OCI-LY7 (cell line): ENCODE data around the gene KREMEN2. TPM values are rescaled to one million over a fixed set of nuclear protein-coding genes. Genes with fewer than 3 reads are reported as not detected.

Experiments used
- BruUV-seq: library from RNA; stranded (reverse); fragments of 400-500 nt; replicated peaks from 2 replicates; lab custom pipeline; 2021; lab: Mats Ljungman, UMichigan
- CTCF ChIA-PET: fragments of 300-600 bp; sonication (Branson Sonifier 250); formaldehyde crosslinking; loops from one replicate; lab custom pipeline; 2022; ENCODE audit warnings: antibody characterized with exemption; ENCODE audit not compliant: unreplicated experiment; lab: Charles Lee
- POLR2A ChIA-PET: fragments of 300-600 bp; sonication (Branson Sonifier 250); formaldehyde crosslinking; loops from one replicate; lab custom pipeline; 2022; ENCODE audit warnings: antibody characterized with exemption; lab: Charles Lee
- DNase-seq: peaks from one replicate; pipeline ENCODE4 v3.0.0-alpha.2; 2015; ENCODE audit warnings: low spot score
- H2AFZ ChIP-seq: fragments of 200-600 bp; sonication (generic), shearing (Covaris generic); 2 replicates; pipeline ENCODE4 v1.6.1; 2014; ENCODE audit warnings: mild to moderate bottlenecking, antibody characterized with exemption, low read length, moderate library complexity
- H3K27ac ChIP-seq: fragments of 200-600 bp; sonication (generic); 2 replicates; pipeline ENCODE4 v1.5.1; 2014; ENCODE audit warnings: mixed run types, low read depth, mild to moderate bottlenecking, moderate library complexity, low read length, inconsistent platforms; ENCODE audit not compliant: poor library complexity, severe bottlenecking
- H3K36me3 ChIP-seq: fragments of 200-600 bp; sonication (generic); 2 replicates; pipeline ENCODE4 v1.6.1; 2014; ENCODE audit warnings: mild to moderate bottlenecking, antibody characterized with exemption, low read length, moderate library complexity, mixed read lengths; ENCODE audit not compliant: insufficient read depth
- H3K4me1 ChIP-seq: fragments of 200-600 bp; sonication (generic); 2 replicates; pipeline ENCODE4 v1.5.1; 2014; ENCODE audit warnings: mild to moderate bottlenecking, low read length; ENCODE audit not compliant: insufficient read depth, poor library complexity, severe bottlenecking
- H3K4me2 ChIP-seq: fragments of 200-600 bp; sonication (generic); 2 replicates; pipeline ENCODE4 v1.6.1; 2014; ENCODE audit warnings: mild to moderate bottlenecking, low read length
- H3K4me3 ChIP-seq: fragments of 200-600 bp; sonication (generic); 2 replicates; pipeline ENCODE4 v1.5.1; 2014; ENCODE audit warnings: mild to moderate bottlenecking, low read depth, low read length; ENCODE audit not compliant: poor library complexity, severe bottlenecking
- H3K79me2 ChIP-seq: fragments of 200-600 bp; sonication (generic); 2 replicates; pipeline ENCODE4 v1.6.1; 2016; ENCODE audit warnings: low read depth, mild to moderate bottlenecking, low read length, moderate library complexity, mixed read lengths; ENCODE audit not compliant: insufficient read depth
- H3K9me2 ChIP-seq: fragments of 200-600 bp; sonication (generic); 2 replicates; pipeline ENCODE4 v1.6.1; 2016; ENCODE audit warnings: mild to moderate bottlenecking, low read length, mixed read lengths; ENCODE audit not compliant: insufficient read depth
- H3K9me3 ChIP-seq: fragments of 200-600 bp; sonication (generic); 2 replicates; pipeline ENCODE4 v1.6.1; 2014; ENCODE audit warnings: mild to moderate bottlenecking, mixed run types, low read length, mixed read lengths
- H4K20me1 ChIP-seq: fragments of 200-600 bp; sonication (generic); 2 replicates; pipeline ENCODE4 v1.6.1; 2014; ENCODE audit warnings: mild to moderate bottlenecking, antibody characterized with exemption, low read length, moderate library complexity, mixed read lengths; ENCODE audit not compliant: insufficient read depth
- EZH2phosphoT487 ChIP-seq: fragments of 200-600 bp; sonication (generic); IDR thresholded peaks from 2 replicates; pipeline ENCODE4 v1.6.1; 2018; ENCODE audit warnings: low read depth, borderline replicate concordance, mild to moderate bottlenecking, mixed run types, antibody characterized with exemption, low read length, moderate library complexity, mixed read lengths
- intact Hi-C: fragments of 100-400 bp; cut with micrococcal nuclease; formaldehyde crosslinking; loops from one replicate; pipeline ENCODE4 v1.10.0; 2022; ENCODE audit not compliant: unreplicated experiment
- total RNA-seq, 2 experiments: library from RNA; depleted of rRNA in 1 of 2; stranded (reverse); fragments of >200 nt in 1 of 2; shearing (Covaris generic) in 1 of 2; gene quantifications; 2 replicates each; pipeline ENCODE4 v1.2.3, GENCODE V29; 2014 to 2022
- TF ChIP-seq, protein P1 (sequence below): fragments of 200-600 bp; sonication (generic); conservative IDR thresholded peaks from 2 replicates; pipeline ENCODE4 v1.5.1; 2014; ENCODE audit warnings: mild to moderate bottlenecking, antibody characterized with exemption, low read length, moderate library complexity, mixed read lengths

The KREMEN2 gene
- total RNA-seq, 2 experiments from 2014 or later: 0.09 TPM; not detected in 1

DNA sequence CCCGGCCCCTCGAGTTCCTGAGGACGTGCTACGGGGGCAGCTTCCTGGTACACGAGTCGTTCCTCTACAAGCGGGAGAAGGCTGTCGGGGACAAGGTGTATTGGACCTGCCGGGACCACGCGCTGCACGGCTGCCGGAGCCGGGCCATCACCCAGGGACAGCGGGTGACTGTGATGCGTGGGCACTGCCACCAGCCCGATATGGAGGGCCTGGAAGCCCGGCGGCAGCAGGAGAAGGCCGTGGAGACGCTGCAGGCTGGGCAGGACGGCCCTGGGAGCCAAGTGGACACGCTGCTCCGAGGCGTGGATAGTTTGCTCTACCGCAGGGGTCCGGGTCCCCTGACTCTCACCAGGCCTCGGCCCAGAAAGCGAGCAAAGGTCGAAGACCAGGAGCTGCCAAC is 30.9 kb upstream of the KREMEN2 start:
- no peaks in the 10 kb centered on the region for H3K4me1 ChIP-seq
- TF ChIP-seq, protein P1, sequence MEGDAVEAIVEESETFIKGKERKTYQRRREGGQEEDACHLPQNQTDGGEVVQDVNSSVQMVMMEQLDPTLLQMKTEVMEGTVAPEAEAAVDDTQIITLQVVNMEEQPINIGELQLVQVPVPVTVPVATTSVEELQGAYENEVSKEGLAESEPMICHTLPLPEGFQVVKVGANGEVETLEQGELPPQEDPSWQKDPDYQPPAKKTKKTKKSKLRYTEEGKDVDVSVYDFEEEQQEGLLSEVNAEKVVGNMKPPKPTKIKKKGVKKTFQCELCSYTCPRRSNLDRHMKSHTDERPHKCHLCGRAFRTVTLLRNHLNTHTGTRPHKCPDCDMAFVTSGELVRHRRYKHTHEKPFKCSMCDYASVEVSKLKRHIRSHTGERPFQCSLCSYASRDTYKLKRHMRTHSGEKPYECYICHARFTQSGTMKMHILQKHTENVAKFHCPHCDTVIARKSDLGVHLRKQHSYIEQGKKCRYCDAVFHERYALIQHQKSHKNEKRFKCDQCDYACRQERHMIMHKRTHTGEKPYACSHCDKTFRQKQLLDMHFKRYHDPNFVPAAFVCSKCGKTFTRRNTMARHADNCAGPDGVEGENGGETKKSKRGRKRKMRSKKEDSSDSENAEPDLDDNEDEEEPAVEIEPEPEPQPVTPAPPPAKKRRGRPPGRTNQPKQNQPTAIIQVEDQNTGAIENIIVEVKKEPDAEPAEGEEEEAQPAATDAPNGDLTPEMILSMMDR: no peak
- TF ChIP-seq EZH2phosphoT487: no peak
- H3K4me2 ChIP-seq: no peak overlapping the region
- no peak for DNase-seq
- H4K20me1 ChIP-seq: no peaks in the 10 kb centered on the region
- H3K9me3 ChIP-seq: no peaks in the 10 kb centered on the region
- H2AFZ ChIP-seq: no peak overlapping the region
- no peak overlapping the region for H3K4me3 ChIP-seq
- peaks cover 3% of the 10 kb centered on the region; the same call in 1 of the 2 replicates for H3K36me3 ChIP-seq
- intact Hi-C loops: no loop called here
- ChIA-PET POLR2A (interaction anchor here (0.6 kb wide), 1 partner anchor 16 kb away, joined by 3 read pairs; no protein-coding TSS in a partner anchor), CTCF (no interaction called here)
- no peaks in the 10 kb centered on the region for H3K79me2 ChIP-seq
- no TSS peak for BruUV-seq
- H3K27ac ChIP-seq: no peak overlapping the region
- no peaks in the 10 kb centered on the region for H3K9me2 ChIP-seq

DNA sequence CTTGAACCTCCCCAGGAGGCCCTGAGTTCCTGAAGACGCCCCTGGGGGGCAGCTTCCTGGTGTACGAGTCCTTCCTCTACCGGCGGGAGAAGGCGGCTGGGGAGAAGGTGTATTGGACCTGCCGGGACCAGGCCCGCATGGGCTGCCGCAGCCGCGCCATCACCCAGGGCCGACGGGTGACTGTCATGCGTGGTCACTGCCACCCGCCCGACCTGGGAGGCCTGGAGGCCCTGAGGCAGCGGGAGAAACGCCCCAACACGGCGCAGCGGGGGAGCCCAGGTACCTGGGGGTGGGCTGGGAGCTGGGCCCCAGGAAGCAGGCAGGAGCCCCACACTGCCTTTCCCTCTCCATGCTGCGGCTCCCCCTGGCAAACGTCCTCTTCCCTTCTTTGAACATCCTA is 30.4 kb upstream of the KREMEN2 start:
- Histone ChIP-seq H3K9me3 (no peaks in the 10 kb centered on the region), H4K20me1 (no peaks in the 10 kb centered on the region), H3K4me3 (no peak overlapping the region), H3K36me3 (peaks cover 6% of the 10 kb centered on the region; the same call in 1 of the 2 replicates), H2AFZ (no peak overlapping the region), H3K9me2 (no peaks in the 10 kb centered on the region), H3K27ac (no peak overlapping the region), H3K4me1 (no peaks in the 10 kb centered on the region), H3K79me2 (no peaks in the 10 kb centered on the region), H3K4me2 (no peak overlapping the region)
- intact Hi-C loops: no loop called here
- ChIA-PET POLR2A (no interaction called here), CTCF (no interaction called here)
- TF ChIP-seq, protein P1: no peak
- no peak for TF ChIP-seq EZH2phosphoT487
- DNase-seq: no peak
- BruUV-seq: no TSS peak

DNA sequence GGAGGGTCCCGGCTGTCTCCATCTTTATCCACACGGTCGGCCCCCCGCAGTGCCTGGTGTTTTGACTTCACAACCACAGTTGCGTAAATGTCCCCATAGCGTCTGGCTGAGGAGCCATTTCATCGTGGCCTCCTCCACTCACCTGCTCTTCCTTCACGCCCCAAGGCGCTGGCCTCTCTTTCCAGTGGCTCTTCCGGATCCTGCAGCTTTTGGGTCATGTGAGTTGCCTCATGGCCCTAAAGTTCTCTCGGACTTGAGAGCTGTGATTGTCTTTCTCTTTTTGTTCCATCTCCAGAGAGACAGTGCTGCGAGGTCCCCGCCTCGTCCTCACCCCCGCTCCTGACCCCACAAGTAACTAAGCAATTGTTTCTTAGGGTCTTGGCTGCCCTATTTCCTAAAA is 29.6 kb upstream of the KREMEN2 start:
- TF ChIP-seq, protein P1: no peak
- no peak for TF ChIP-seq EZH2phosphoT487
- Histone ChIP-seq H3K9me2 (no peaks in the 10 kb centered on the region), H3K4me3 (no peak overlapping the region), H3K79me2 (no peaks in the 10 kb centered on the region), H3K27ac (no peak overlapping the region), H2AFZ (no peak overlapping the region), H3K36me3 (peaks cover 14% of the 10 kb centered on the region), H3K9me3 (no peaks in the 10 kb centered on the region), H3K4me2 (no peak overlapping the region), H3K4me1 (no peaks in the 10 kb centered on the region), H4K20me1 (no peaks in the 10 kb centered on the region)
- BruUV-seq: TSS peak; percentile 50
- no peak for DNase-seq
- POLR2A ChIA-PET: no interaction called here
- intact Hi-C loops: no loop called here
- CTCF ChIA-PET: no interaction called here
